Measurements from ENCODE around the gene TRRAP.

DNA sequence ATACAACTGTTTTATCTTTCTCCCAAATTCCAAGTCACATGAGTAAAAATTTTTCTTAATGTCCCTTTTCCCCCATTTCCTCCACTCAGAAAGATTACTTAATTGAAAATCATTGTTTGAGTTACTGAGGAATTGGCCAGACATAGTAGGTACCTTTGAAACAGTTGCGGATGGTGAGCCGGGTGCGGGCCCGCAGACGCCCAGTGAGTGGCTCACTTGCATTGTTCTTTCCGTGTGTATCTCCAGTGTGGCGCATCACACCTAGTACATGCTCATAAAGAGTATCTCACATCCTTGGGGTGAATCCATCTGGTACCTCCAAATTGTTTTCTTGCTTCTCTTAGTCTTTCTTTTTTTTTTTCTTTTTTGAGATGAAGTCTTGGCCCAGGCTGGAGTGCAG lies 14.3 kb downstream of the TRRAP start:
- TF ChIP-seq, protein P1, sequence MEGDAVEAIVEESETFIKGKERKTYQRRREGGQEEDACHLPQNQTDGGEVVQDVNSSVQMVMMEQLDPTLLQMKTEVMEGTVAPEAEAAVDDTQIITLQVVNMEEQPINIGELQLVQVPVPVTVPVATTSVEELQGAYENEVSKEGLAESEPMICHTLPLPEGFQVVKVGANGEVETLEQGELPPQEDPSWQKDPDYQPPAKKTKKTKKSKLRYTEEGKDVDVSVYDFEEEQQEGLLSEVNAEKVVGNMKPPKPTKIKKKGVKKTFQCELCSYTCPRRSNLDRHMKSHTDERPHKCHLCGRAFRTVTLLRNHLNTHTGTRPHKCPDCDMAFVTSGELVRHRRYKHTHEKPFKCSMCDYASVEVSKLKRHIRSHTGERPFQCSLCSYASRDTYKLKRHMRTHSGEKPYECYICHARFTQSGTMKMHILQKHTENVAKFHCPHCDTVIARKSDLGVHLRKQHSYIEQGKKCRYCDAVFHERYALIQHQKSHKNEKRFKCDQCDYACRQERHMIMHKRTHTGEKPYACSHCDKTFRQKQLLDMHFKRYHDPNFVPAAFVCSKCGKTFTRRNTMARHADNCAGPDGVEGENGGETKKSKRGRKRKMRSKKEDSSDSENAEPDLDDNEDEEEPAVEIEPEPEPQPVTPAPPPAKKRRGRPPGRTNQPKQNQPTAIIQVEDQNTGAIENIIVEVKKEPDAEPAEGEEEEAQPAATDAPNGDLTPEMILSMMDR (IDR thresholded peaks at IDR 0.05; ENCODE audit: low read length) = no peak
- no peak for TF ChIP-seq EZH2phosphoT487 (IDR thresholded peaks at IDR 0.05; ENCODE audit: low read length)

All from MM.1S (cell line).